GM12874 (cell line): ENCODE results near the gene PDE9A.

ENCODE experiments used
- CTCF ChIP-seq: IDR thresholded peaks from 2 replicates; pipeline ENCODE4 v1.5.1; 2011; ENCODE audit warnings: low read depth, mild to moderate bottlenecking, control low read depth, low read length, moderate library complexity; ENCODE audit not compliant: insufficient read depth

PDE9A gene

DNA sequence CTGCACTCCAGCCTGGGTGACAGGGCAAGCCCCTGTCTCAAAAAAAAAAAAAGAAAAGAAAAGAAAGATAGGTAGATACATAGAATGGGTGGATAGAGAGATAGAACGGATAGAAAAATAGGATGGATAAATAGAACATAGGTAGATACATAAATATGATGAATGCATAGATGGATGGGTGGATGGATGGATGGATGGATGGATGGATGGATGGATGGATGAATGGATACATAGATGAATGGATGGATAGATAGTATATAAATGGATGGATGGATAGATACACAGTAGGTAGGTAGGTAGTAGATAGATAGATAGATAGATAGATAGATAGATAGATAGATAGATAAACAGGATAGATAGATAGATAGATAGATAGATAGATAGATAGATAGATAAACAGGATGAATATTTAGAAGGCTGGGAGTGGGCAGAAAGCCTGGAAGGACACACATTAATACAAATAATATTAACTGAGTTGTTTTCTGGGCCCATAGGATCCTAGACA, 87.0 kb downstream of the PDE9A start:
- no peak for TF ChIP-seq CTCF

DNA sequence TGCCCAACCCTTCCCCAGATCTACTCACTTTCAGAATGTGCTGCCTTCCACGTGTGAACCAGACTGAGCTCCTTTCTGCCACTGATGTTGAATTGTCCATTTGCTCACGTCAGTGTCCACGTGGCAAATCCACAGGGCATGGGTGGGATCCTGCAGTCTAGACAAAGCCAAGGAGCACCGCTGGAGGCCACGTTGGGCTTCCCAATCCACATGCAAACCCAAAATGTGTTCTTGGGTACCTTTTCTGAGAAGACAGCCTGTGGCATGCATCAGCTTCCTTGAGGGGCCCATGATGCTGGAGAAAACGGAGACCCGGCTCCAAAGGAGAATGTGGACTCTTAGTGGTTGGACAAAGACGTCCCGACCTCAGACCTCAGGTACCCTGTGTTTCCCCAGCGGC, 87.6 kb downstream of the PDE9A start:
- no peak for TF ChIP-seq CTCF

DNA sequence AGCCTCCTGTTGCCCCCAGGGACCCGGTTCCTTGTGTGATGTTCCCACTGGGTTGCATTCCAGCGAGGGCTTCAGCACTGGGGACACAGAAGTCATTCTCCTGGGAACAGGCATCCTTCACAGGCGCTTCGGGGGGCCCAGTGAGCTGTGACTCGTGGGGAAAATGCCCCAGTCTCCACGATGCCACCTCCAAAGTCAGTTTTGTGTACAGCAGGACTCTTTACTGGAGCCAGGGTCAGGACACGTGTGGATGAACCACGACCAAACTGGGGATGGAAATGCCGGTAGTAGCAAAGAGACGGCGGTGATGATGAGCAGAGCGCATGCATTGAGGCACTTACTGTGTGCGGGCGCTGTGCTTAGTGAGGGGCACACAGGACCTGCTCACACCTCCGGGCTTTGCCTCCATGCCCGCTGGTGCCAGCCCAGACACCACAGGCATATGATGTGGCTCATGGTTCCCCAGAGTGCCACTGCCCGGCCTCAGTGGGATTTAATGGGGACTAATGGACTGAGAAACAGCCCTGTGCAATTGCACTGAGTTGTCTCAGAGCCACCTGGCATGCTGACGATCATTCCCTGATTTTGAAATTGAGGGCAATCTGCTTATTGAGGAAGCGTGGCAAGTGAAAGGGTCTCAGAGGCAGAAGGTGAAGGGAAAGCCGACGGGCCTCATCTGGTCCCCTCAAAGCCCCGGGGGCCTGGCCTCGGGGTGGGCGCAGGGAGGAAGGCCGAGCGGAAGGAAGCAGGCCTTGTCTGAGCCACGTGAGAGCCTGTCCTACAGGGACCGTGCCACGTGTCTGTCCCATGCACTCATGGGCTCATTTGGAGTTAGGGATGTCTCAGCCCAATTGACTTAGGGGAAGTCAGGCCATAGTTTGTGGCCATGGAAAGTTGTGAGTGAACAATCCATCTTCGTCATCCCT, 91.4 kb downstream of the PDE9A start:
- no peak for TF ChIP-seq CTCF

DNA sequence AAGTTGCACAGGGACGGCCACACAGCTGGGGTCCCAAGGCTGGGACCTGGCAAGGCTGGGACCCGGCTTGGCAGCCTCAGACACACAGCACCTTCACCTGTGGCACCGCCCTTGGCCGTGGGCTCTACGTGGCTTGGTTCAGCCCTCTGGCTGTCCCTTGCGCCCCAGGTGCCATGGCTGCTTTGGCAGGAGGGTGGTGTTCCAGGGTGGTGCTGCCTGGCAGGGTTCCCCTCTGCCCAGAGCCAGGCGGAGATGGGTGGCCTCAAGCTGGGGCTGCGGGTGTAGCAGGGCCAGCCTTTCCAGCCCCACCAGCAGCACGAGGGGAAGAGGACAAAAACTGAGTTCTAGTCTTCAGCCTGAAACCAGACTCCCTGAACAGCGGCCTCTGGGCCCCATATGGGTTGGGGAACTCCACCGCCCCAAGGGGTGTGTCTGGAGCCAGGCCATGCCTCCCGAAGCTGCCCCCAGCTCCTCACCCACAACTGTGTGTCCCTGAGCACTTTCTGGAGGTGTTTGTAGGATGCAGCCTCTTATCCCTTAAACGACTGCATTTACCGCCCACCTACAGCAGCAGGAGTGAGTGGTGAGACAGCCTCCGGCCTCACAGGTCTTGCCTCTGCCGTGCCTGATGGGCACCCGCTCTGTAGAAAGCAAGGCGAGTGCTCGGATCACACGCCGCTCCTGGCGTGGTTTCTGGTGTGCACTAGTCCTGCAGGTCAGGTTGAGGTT, 92.3 kb downstream of the PDE9A start:
- TF ChIP-seq CTCF: no peak

DNA sequence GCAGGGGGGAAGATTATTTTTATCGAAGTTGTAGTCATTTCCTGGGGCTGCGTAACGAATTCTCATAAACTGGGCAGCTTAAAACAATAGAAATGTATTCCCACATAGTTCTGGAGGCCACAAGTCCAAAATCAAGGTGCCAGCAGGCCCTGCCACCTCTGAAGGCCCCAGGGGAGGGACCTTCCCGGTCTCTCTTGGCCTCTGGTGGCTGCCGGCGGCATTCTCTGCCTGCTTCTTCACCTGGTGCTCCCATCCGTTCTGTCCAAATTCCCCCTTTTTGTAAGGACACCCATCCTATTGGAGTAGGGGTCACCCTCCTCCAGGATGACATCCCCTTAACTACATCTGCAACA, 92.8 kb downstream of the PDE9A start:
- no peak for TF ChIP-seq CTCF

- no peak for TF ChIP-seq CTCF
Observed at GRCh38 chr21:42746593-42747275, 93.3 kb downstream of the PDE9A start.

- no peak for TF ChIP-seq CTCF
Observed at GRCh38 chr21:42747276-42747701, 93.9 kb downstream of the PDE9A start.
